ENCODE results near the gene PPL.
"Not testable (repeated sequence)": the region's sequence is repeated elsewhere in the genome, so short reads cannot be mapped to it uniquely, and the experiment has no call there.

The PPL gene

GRCh38 chr16:4970010-4970409, 33.1 kb upstream of the PPL start:
- H3K9me3 ChIP-seq (ENCODE audit: low read length), result no peaks in the 10 kb centered on the region
- no peaks in the 10 kb centered on the region for H3K27me3 ChIP-seq (ENCODE audit: insufficient read depth, low read length)
- H3K36me3 ChIP-seq (ENCODE audit: insufficient read depth, low read length), result no peaks in the 10 kb centered on the region
- peaks cover 39% of the 10 kb centered on the region for H3K4me1 ChIP-seq (ENCODE audit: insufficient read depth, low read length)
- H3K4me3 ChIP-seq (ENCODE audit: low read length), result no peak overlapping the region
- no peak overlapping the region for H2AFZ ChIP-seq (ENCODE audit: low read depth, low read length)

GRCh38 chr16:4968879-4969483, 32.0 kb upstream of the PPL start:
- Histone ChIP-seq H3K4me1 (ENCODE audit: insufficient read depth, low read length) (peaks cover 39% of the 10 kb centered on the region), H3K27me3 (ENCODE audit: insufficient read depth, low read length) (no peaks in the 10 kb centered on the region), H3K4me3 (ENCODE audit: low read length) (no peak overlapping the region), H3K36me3 (ENCODE audit: insufficient read depth, low read length) (no peaks in the 10 kb centered on the region), H2AFZ (ENCODE audit: low read depth, low read length) (no peak overlapping the region), H3K9me3 (ENCODE audit: low read length) (no peaks in the 10 kb centered on the region)

GRCh38 chr16:4968278-4968677, 31.3 kb upstream of the PPL start:
- H3K27me3 ChIP-seq (ENCODE audit: insufficient read depth, low read length); H3K9me3 ChIP-seq (ENCODE audit: low read length); H3K4me3 ChIP-seq (ENCODE audit: low read length); H2AFZ ChIP-seq (ENCODE audit: low read depth, low read length); H3K36me3 ChIP-seq (ENCODE audit: insufficient read depth, low read length): not testable (repeated sequence)
- H3K4me1 ChIP-seq (ENCODE audit: insufficient read depth, low read length), result peaks cover 37% of the 10 kb centered on the region

- Histone ChIP-seq H3K9me3 (ENCODE audit: low read length) (no peaks in the 10 kb centered on the region), H3K4me1 (ENCODE audit: insufficient read depth, low read length) (peaks cover 31% of the 10 kb centered on the region), H2AFZ (ENCODE audit: low read depth, low read length) (no peak overlapping the region), H3K36me3 (ENCODE audit: insufficient read depth, low read length) (no peaks in the 10 kb centered on the region), H3K4me3 (ENCODE audit: low read length) (no peak overlapping the region), H3K27me3 (ENCODE audit: insufficient read depth, low read length) (no peaks in the 10 kb centered on the region)
Observed at GRCh38 chr16:4966736-4967453, 29.9 kb upstream of the PPL start.

- H3K4me1 ChIP-seq (ENCODE audit: insufficient read depth, low read length); H2AFZ ChIP-seq (ENCODE audit: low read depth, low read length); H3K27me3 ChIP-seq (ENCODE audit: insufficient read depth, low read length); H3K36me3 ChIP-seq (ENCODE audit: insufficient read depth, low read length); H3K9me3 ChIP-seq (ENCODE audit: low read length); H3K4me3 ChIP-seq (ENCODE audit: low read length): not testable (repeated sequence)
Observed at GRCh38 chr16:4963527-4963926, 26.6 kb upstream of the PPL start.

- H3K4me3 ChIP-seq (ENCODE audit: low read length), result no peak overlapping the region
- H3K9me3 ChIP-seq (ENCODE audit: low read length), result no peaks in the 10 kb centered on the region
- peaks cover 11% of the 10 kb centered on the region for H3K4me1 ChIP-seq (ENCODE audit: insufficient read depth, low read length)
- H3K27me3 ChIP-seq (ENCODE audit: insufficient read depth, low read length), result peaks cover 6% of the 10 kb centered on the region
- no peaks in the 10 kb centered on the region for H3K36me3 ChIP-seq (ENCODE audit: insufficient read depth, low read length)
- H2AFZ ChIP-seq (ENCODE audit: low read depth, low read length), result no peak overlapping the region
Observed at GRCh38 chr16:4962716-4963115, 25.8 kb upstream of the PPL start.

GRCh38 chr16:4960579-4960978, 23.6 kb upstream of the PPL start:
- no peak overlapping the region for H3K4me3 ChIP-seq (ENCODE audit: low read length)
- H3K36me3 ChIP-seq (ENCODE audit: insufficient read depth, low read length), result no peaks in the 10 kb centered on the region
- peaks cover 6% of the 10 kb centered on the region for H3K27me3 ChIP-seq (ENCODE audit: insufficient read depth, low read length)
- peaks cover 14% of the 10 kb centered on the region for H3K4me1 ChIP-seq (ENCODE audit: insufficient read depth, low read length)
- H2AFZ ChIP-seq (ENCODE audit: low read depth, low read length), result no peak overlapping the region
- no peaks in the 10 kb centered on the region for H3K9me3 ChIP-seq (ENCODE audit: low read length)

- peak overlapping the region; percentile 35 for H3K4me3 ChIP-seq (ENCODE audit: low read length)
Observed at GRCh38 chr16:4958510-4959438, 21.8 kb upstream of the PPL start.

GRCh38 chr16:4957720-4958509, 21.0 kb upstream of the PPL start, which contains the start of gene SEC14L5:
TSS of gene SEC14L5 (plus strand) at chr16:4958330. CDS start at chr16:4959324, 994 bp downstream.
- H2AFZ ChIP-seq (ENCODE audit: low read depth, low read length), result peak within 1 kb of the TSS; percentile 90
- H3K4me1 ChIP-seq (ENCODE audit: insufficient read depth, low read length), result peaks cover 14% of the 10 kb centered on the region
- no peaks in the 10 kb centered on the region for H3K9me3 ChIP-seq (ENCODE audit: low read length)
- H3K36me3 ChIP-seq (ENCODE audit: insufficient read depth, low read length), result no peaks in the 10 kb centered on the region
- H3K27me3 ChIP-seq (ENCODE audit: insufficient read depth, low read length), result peaks cover 6% of the 10 kb centered on the region
- peak within 1 kb of the TSS; percentile 48 for H3K4me3 ChIP-seq (ENCODE audit: low read length)

More at GRCh38 chr16:4958510-4959438, 21.8 kb upstream of the PPL start:
- no peaks in the 10 kb centered on the region for H3K9me3 ChIP-seq (ENCODE audit: low read length)
- peaks cover 6% of the 10 kb centered on the region for H3K27me3 ChIP-seq (ENCODE audit: insufficient read depth, low read length)
- peaks cover 14% of the 10 kb centered on the region for H3K4me1 ChIP-seq (ENCODE audit: insufficient read depth, low read length)
- H3K36me3 ChIP-seq (ENCODE audit: insufficient read depth, low read length), result no peaks in the 10 kb centered on the region
- H2AFZ ChIP-seq (ENCODE audit: low read depth, low read length), result peak overlapping the region; percentile 1

GRCh38 chr16:4957420-4957719, 20.4 kb upstream of the PPL start:
- H3K9me3 ChIP-seq (ENCODE audit: low read length), result no peaks in the 10 kb centered on the region
- H3K27me3 ChIP-seq (ENCODE audit: insufficient read depth, low read length), result peaks cover 6% of the 10 kb centered on the region
- H3K36me3 ChIP-seq (ENCODE audit: insufficient read depth, low read length), result no peaks in the 10 kb centered on the region
- H3K4me3 ChIP-seq (ENCODE audit: low read length), result peak overlapping the region; percentile 48
- H2AFZ ChIP-seq (ENCODE audit: low read depth, low read length), result peak overlapping the region; percentile 90
- H3K4me1 ChIP-seq (ENCODE audit: insufficient read depth, low read length), result peaks cover 10% of the 10 kb centered on the region

GRCh38 chr16:4954714-4955113, 17.8 kb upstream of the PPL start:
- Histone ChIP-seq H3K9me3 (ENCODE audit: low read length) (no peaks in the 10 kb centered on the region), H2AFZ (ENCODE audit: low read depth, low read length) (no peak overlapping the region), H3K4me3 (ENCODE audit: low read length) (no peak overlapping the region), H3K27me3 (ENCODE audit: insufficient read depth, low read length) (peaks cover 1% of the 10 kb centered on the region), H3K4me1 (ENCODE audit: insufficient read depth, low read length) (peaks cover 10% of the 10 kb centered on the region), H3K36me3 (ENCODE audit: insufficient read depth, low read length) (no peaks in the 10 kb centered on the region)

GRCh38 chr16:4951583-4951982, 14.6 kb upstream of the PPL start:
- H3K4me1 ChIP-seq (ENCODE audit: insufficient read depth, low read length); H3K36me3 ChIP-seq (ENCODE audit: insufficient read depth, low read length); H3K9me3 ChIP-seq (ENCODE audit: low read length); H3K4me3 ChIP-seq (ENCODE audit: low read length); H3K27me3 ChIP-seq (ENCODE audit: insufficient read depth, low read length); H2AFZ ChIP-seq (ENCODE audit: low read depth, low read length): not testable (repeated sequence)

Data from neuron (in vitro differentiated cells).